Measurements from ENCODE around the gene SP6.

The SP6 gene

GRCh38 chr17:47846716-47847340, 4.1 kb downstream of the SP6 start:
- TF ChIP-seq CTCF (IDR thresholded peaks at IDR 0.05; ENCODE audit: control insufficient read depth, extremely low read depth, insufficient read depth): no peak
- DNase-seq (ENCODE audit: low read depth): no peak
- H3K4me3 ChIP-seq (ENCODE audit: low read depth, low read length): no peak overlapping the region

DNA sequence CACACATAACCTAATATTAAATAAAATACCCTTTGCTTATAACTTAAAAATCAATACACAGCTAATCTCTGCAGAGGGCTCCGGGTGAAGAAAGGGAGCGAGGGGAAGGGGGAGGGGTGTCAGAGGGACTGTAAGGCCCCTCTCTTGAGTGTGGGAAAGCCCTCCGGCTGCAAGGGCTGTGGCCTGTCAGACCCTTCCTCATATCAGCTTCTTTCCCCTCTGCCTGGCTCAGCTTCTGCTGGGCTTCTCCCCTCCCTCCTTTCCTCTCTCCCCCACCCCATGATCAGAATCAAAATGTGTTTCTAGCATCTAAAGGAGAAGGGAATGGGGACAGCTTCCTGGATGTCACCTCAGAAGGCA, 5.3 kb downstream of the SP6 start:
- no peak for DNase-seq (ENCODE audit: low read depth)
- no peak for TF ChIP-seq CTCF (IDR thresholded peaks at IDR 0.05; ENCODE audit: control insufficient read depth, extremely low read depth, insufficient read depth)
- H3K4me3 ChIP-seq (ENCODE audit: low read depth, low read length): no peak overlapping the region

- 0 out of 2 replicates have a peak, but pooled peaks have one; percentile 23 for TF ChIP-seq CTCF (IDR thresholded peaks at IDR 0.05; ENCODE audit: control insufficient read depth, extremely low read depth, insufficient read depth)
- no peak for DNase-seq (ENCODE audit: low read depth)
These were observed 5.9 kb downstream of the SP6 start for GRCh38 chr17:47844814-47845715.

DNA sequence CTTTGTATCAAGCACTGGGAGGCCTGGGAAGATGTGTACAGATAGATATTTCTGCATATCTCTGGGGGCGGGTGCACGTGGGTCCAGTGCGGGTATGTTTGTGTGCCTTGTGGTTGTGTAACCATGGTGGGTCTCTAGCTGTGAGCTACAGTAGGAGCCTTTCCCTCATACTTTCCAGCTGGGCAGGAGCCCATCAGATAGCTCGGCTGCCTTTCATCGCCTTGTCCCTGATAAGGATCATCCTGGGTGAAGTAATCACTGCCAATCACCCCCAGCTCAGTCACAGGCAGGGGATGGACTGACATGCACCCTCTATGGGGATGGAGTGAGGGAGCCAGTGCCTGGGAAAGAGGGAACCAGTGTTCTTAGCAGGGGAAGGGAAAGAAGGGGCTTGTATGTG, 6.7 kb downstream of the SP6 start:
- no peak overlapping the region for H3K4me3 ChIP-seq (ENCODE audit: low read depth, low read length)
- no peak for TF ChIP-seq CTCF (IDR thresholded peaks at IDR 0.05; ENCODE audit: control insufficient read depth, extremely low read depth, insufficient read depth)
- DNase-seq (ENCODE audit: low read depth): peak; percentile 46

More at GRCh38 chr17:47844814-47845715, 5.9 kb downstream of the SP6 start:
- no peak overlapping the region for H3K4me3 ChIP-seq (ENCODE audit: low read depth, low read length)

DNA sequence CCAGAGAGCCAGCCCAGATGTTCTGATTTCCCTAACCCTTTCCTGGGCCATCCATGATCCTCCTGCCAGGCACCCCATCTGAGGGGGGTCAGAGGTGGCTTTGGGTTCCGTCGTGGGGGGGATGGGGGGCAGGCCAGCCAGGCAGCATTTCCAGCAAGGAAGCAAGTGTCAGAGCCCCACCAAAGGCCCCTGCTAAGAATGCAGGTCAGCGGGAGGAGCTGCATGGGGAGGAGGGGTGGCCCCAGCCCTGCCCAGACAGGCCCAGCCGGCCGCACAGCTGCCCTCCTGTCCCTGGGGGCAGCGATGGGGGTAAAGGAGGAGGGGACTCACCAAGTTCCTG, 7.6 kb downstream of the SP6 start:
- H3K4me3 ChIP-seq (ENCODE audit: low read depth, low read length): no peak overlapping the region
- TF ChIP-seq CTCF (IDR thresholded peaks at IDR 0.05; ENCODE audit: control insufficient read depth, extremely low read depth, insufficient read depth): no peak

GRCh38 chr17:47841488-47842291, 9.3 kb downstream of the SP6 start:
- peak overlapping the region; percentile 82; the same call in 1 of the 2 replicates for H3K4me3 ChIP-seq (ENCODE audit: low read depth, low read length)
- no peak for DNase-seq (ENCODE audit: low read depth)
- TF ChIP-seq CTCF (IDR thresholded peaks at IDR 0.05; ENCODE audit: control insufficient read depth, extremely low read depth, insufficient read depth): no peak

More for the DNA sequence above, 7.6 kb downstream of the SP6 start:
- DNase-seq (ENCODE audit: low read depth): no peak

Data from LNCaP clone FGC (cell line).